ENCODE results near the gene THSD7A.

THSD7A gene

DNA sequence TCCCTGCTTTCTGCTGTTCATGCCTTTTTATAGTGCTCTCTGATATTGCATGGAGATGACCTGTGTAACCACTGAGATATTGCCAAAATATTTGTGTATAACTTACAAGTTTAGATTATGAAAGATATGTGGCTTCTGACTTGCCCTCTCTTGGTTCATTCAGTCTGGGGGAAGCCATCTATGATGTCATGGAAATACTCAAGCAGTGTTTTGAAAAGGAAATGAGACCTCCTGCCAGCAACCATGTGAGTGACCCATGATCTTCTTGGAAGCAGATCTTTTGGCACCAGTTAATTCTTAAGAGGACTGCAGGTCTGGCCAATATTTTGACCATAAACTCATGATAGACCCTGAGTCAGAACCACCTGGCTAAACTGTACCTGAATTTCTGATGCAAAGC is 183.0 kb downstream of the THSD7A start:
- FAIRE-seq (no peak), DNase-seq (ENCODE audit: insufficient read length, low spot score) (no peak)
- TF ChIP-seq, protein P1, sequence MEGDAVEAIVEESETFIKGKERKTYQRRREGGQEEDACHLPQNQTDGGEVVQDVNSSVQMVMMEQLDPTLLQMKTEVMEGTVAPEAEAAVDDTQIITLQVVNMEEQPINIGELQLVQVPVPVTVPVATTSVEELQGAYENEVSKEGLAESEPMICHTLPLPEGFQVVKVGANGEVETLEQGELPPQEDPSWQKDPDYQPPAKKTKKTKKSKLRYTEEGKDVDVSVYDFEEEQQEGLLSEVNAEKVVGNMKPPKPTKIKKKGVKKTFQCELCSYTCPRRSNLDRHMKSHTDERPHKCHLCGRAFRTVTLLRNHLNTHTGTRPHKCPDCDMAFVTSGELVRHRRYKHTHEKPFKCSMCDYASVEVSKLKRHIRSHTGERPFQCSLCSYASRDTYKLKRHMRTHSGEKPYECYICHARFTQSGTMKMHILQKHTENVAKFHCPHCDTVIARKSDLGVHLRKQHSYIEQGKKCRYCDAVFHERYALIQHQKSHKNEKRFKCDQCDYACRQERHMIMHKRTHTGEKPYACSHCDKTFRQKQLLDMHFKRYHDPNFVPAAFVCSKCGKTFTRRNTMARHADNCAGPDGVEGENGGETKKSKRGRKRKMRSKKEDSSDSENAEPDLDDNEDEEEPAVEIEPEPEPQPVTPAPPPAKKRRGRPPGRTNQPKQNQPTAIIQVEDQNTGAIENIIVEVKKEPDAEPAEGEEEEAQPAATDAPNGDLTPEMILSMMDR (IDR thresholded peaks at IDR 0.05; ENCODE audit: insufficient read depth, missing control alignments): no peak

GRCh38 chr7:11648101-11648500 is 183.9 kb downstream of the THSD7A start:
- TF ChIP-seq, protein P1 (IDR thresholded peaks at IDR 0.05; ENCODE audit: insufficient read depth, missing control alignments): no peak
- FAIRE-seq: no peak
- DNase-seq (ENCODE audit: insufficient read length, low spot score): no peak

GRCh38 chr7:11642841-11643240 is 189.2 kb downstream of the THSD7A start:
- TF ChIP-seq, protein P1 (IDR thresholded peaks at IDR 0.05; ENCODE audit: insufficient read depth, missing control alignments): no peak
- no peak for DNase-seq (ENCODE audit: insufficient read length, low spot score)
- no peak for FAIRE-seq

- DNase-seq (ENCODE audit: insufficient read length, low spot score): no peak
- TF ChIP-seq, protein P1 (IDR thresholded peaks at IDR 0.05; ENCODE audit: insufficient read depth, missing control alignments): no peak
- no peak for FAIRE-seq
Measured at GRCh38 chr7:11642276-11642675, 189.7 kb downstream of the THSD7A start.

- DNase-seq (ENCODE audit: insufficient read length, low spot score): no peak
- FAIRE-seq: no peak
Measured at GRCh38 chr7:11638011-11638774, 193.8 kb downstream of the THSD7A start.

DNA sequence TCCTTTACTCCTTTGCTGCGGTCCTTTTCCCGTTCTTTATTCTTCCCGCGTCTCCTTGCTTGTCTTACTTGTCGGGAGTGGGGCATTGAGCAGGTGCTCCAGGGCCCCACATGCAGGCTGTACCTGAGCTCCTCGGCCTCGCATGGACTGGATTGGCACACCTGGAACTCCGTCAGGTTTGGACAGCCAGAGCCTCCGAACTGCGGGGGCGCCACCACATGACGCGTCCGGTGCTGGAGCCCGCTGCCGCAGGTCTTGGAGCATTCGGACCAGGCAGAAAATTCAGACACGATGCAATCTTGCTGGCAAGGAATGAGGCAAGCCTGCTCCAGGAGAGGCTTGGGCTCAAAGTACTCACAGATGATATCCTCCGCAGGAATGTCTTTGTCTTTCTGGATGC is 195.7 kb downstream of the THSD7A start:
- TF ChIP-seq, protein P1 (IDR thresholded peaks at IDR 0.05; ENCODE audit: insufficient read depth, missing control alignments): no peak
- no peak for FAIRE-seq
- DNase-seq (ENCODE audit: insufficient read length, low spot score): no peak

More at GRCh38 chr7:11638011-11638774, 193.8 kb downstream of the THSD7A start:
- TF ChIP-seq, protein P1 (IDR thresholded peaks at IDR 0.05; ENCODE audit: insufficient read depth, missing control alignments): no peak

DNA sequence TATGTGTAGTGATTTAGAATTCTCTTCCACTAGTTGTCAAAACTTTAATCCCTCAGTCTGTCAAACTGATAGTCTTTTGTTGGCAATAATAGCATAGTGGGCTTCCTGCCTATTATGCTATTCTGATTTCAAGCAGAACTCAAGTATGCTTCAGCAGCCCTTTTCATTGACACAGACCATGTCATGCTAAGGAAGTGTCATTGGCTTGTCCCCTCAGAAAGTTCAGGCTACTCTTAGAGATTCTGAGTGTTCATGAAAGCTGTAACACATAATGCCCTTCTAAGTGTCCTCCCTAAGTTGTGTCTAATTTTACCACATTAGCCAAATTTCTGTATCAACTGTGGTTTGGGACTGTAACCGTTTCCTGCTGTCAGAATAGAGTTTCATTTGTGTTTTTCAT is 198.7 kb downstream of the THSD7A start:
- TF ChIP-seq, protein P1 (IDR thresholded peaks at IDR 0.05; ENCODE audit: insufficient read depth, missing control alignments): no peak
- FAIRE-seq (no peak), DNase-seq (ENCODE audit: insufficient read length, low spot score) (no peak)
